ENCODE measurements around the gene NOL7. TPM values are rescaled to one million over a fixed set of nuclear protein-coding genes. Genes with fewer than 3 reads are reported as not detected.

NOL7 gene
- total RNA-seq, 1 experiment from 2014 or later = 73.7 TPM

DNA sequence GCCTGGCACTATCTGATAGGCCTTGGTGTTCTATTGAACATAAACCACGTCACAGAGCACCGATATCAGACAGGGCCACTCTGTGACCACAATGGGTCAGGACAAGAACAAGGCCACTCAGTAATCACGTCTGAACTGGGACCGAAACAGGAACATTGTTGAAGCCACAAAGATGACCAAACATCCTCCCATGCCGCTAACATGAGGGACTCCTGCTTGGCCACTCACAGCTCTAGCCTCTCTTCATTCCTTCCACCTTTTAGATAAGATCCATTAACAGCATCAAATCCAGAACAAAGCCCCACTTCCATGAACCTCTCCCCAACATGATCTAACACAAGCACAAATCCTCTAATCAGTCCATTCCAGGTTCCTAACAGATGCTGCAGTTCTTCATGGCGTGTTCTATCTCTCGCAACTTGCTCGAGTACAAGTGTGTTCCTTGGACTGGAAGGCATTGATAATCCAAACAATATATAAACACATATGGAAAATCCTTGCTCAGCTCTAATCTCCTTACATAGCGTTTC is 33.4 kb upstream of the NOL7 start:
- intact Hi-C loops (cut with micrococcal nuclease) = no loop called here
- Histone ChIP-seq H3K9me3 (ENCODE audit: control insufficient read depth in 1 of 2, insufficient read depth in 1 of 2, low read depth in 1 of 2, low read length in 2 of 2) (no peaks in the 10 kb centered on the region), H3K9me2 (ENCODE audit: insufficient read depth) (no peaks in the 10 kb centered on the region), H3K36me3 (ENCODE audit: control insufficient read depth in 1 of 2, insufficient read depth in 2 of 2, low read length in 2 of 2) (no peaks in the 10 kb centered on the region), H3K9ac (ENCODE audit: low read length) (no peak overlapping the region), H4K20me1 (ENCODE audit: insufficient read depth) (no peaks in the 10 kb centered on the region), H2AFZ (ENCODE audit: low read depth, low read length, poor library complexity, severe bottlenecking) (no peak overlapping the region), H3K4me1 (ENCODE audit: control insufficient read depth in 1 of 2, insufficient read depth in 2 of 2, low read length in 2 of 2) (no peaks in the 10 kb centered on the region), H3K4me2 (ENCODE audit: low read length) (no peak overlapping the region), H3K27me3 (ENCODE audit: insufficient read depth, low read length) (no peaks in the 10 kb centered on the region), H3K27ac (ENCODE audit: low read depth, low read length) (no peak overlapping the region), H3K79me2 (ENCODE audit: insufficient read depth, low read length) (no peaks in the 10 kb centered on the region), H3K4me3 (replicated peaks in 1 of 2; ENCODE audit: low read depth in 1 of 2, low read length in 2 of 2) (no peak overlapping the region)
- BruUV-seq (replicated peaks) = no TSS peak
- ChIA-PET POLR2A (no interaction called here), CTCF (no interaction called here), RAD21 (ENCODE audit: low non-redundant PET in 1 of 2, low total read pairs in 2 of 2, uncharacterized antibody in 2 of 2, unreplicated experiment in 2 of 2) (no interaction called here)
- TF ChIP-seq TCF7L2 (IDR thresholded peaks at IDR 0.05; ENCODE audit: borderline replicate concordance, extremely low read depth, insufficient read depth, insufficient read length) (no peak), CBX3 (IDR thresholded peaks at IDR 0.05; ENCODE audit: low read depth) (no peak), SIN3A (IDR thresholded peaks at IDR 0.05; ENCODE audit: low read depth) (no peak), POLR2A (IDR thresholded peaks at IDR 0.05; ENCODE audit: borderline replicate concordance, extremely low read depth, insufficient read depth, insufficient read length) (no peak), JUND (IDR thresholded peaks at IDR 0.05) (no peak), EZH2 (IDR thresholded peaks at IDR 0.05) (no peak), ZFX (IDR thresholded peaks at IDR 0.05) (no peak), RAD21 (IDR thresholded peaks at IDR 0.05; ENCODE audit: low read depth) (no peak)
- ATAC-seq (no peak), DNase-seq (ENCODE audit: low read depth, low spot score) (no peak)

DNA sequence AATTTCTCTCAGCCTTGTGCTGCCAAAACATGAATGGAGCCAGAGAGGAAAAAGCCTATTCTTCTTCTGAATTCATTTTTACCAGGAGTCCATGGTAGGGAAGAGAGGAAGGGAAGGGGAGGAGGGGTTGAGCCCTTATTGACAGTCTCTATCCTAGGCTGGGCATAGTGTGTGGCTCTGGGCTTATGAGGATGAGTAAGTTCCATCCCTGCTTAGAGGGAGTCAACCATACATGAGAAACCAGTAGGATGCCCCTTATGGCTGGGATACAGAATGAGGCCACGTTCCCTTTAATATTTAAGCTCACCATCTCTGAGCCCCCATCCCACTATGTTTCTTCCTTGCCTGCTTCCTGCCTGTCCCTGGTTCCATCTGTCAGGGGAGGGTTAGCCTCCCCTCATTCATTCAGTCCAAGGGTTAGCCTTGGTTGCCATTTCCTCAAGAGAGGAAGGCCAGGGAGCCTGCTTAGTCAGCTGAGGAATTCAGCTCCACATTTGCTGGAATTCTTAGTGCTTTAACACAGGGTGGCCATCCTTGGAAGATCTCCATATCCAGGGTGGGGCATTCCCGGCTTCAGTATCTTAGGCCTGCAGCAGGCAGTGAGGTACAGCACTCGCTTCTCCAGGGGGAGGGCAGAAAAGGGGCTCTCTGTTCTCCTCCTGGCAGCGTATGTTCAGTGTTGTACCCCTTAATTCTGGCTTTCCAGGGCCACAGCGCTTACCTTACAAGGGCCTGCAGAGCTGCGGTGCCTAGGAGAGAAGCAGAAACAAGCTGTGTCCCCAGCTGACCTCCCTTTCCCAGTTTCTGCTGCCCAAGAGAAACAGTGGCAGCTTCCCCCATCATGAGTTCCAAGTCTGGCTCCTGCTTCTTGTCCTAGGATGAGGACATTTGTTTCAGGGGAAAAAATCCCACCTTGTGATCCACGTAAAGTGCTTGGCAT is 28.3 kb upstream of the NOL7 start:
- Histone ChIP-seq H3K27me3 (ENCODE audit: insufficient read depth, low read length) (no peaks in the 10 kb centered on the region), H3K9me2 (ENCODE audit: insufficient read depth) (no peaks in the 10 kb centered on the region), H3K79me2 (ENCODE audit: insufficient read depth, low read length) (no peaks in the 10 kb centered on the region), H3K27ac (ENCODE audit: low read depth, low read length) (no peak overlapping the region), H3K4me2 (ENCODE audit: low read length) (no peak overlapping the region), H3K4me3 (replicated peaks in 1 of 2; ENCODE audit: low read depth in 1 of 2, low read length in 2 of 2) (no peak overlapping the region), H2AFZ (ENCODE audit: low read depth, low read length, poor library complexity, severe bottlenecking) (no peak overlapping the region), H4K20me1 (ENCODE audit: insufficient read depth) (no peaks in the 10 kb centered on the region), H3K36me3 (ENCODE audit: control insufficient read depth in 1 of 2, insufficient read depth in 2 of 2, low read length in 2 of 2) (no peaks in the 10 kb centered on the region), H3K4me1 (ENCODE audit: control insufficient read depth in 1 of 2, insufficient read depth in 2 of 2, low read length in 2 of 2) (no peaks in the 10 kb centered on the region), H3K9me3 (ENCODE audit: control insufficient read depth in 1 of 2, insufficient read depth in 1 of 2, low read depth in 1 of 2, low read length in 2 of 2) (no peaks in the 10 kb centered on the region), H3K9ac (ENCODE audit: low read length) (no peak overlapping the region)
- ChIA-PET CTCF (no interaction called here), POLR2A (no interaction called here), RAD21 (ENCODE audit: low non-redundant PET in 1 of 2, low total read pairs in 2 of 2, uncharacterized antibody in 2 of 2, unreplicated experiment in 2 of 2) (no interaction called here)
- TF ChIP-seq TCF7L2 (IDR thresholded peaks at IDR 0.05; ENCODE audit: borderline replicate concordance, extremely low read depth, insufficient read depth, insufficient read length) = no peak
- no peak for TF ChIP-seq RAD21 (IDR thresholded peaks at IDR 0.05; ENCODE audit: low read depth)
- TF ChIP-seq EZH2 (IDR thresholded peaks at IDR 0.05) = no peak
- no peak for TF ChIP-seq ZNF274 (IDR thresholded peaks at IDR 0.05; ENCODE audit: low read depth, low read length)
- no peak for TF ChIP-seq SRF (IDR thresholded peaks at IDR 0.05; ENCODE audit: low read depth)
- no peak for TF ChIP-seq ELF1 (IDR thresholded peaks at IDR 0.05; ENCODE audit: borderline replicate concordance, low read depth)
- no peak for TF ChIP-seq ZFX (IDR thresholded peaks at IDR 0.05)
- DNase-seq (ENCODE audit: low read depth, low spot score) = no peak
- BruUV-seq (replicated peaks) = no TSS peak
- intact Hi-C loops (cut with micrococcal nuclease) = no loop called here
- no peak for ATAC-seq
